ENCODE results near the gene CCDC177.

The CCDC177 gene

GRCh38 chr14:69531135-69531534, 43.5 kb downstream of the CCDC177 start:
- DNase-seq (ENCODE audit: low spot score): no peak
- TF ChIP-seq CTCF (conservative IDR thresholded peaks at IDR 0.05; ENCODE audit: low read depth): no peak
- ChIA-PET POLR2A (ENCODE audit: low non-redundant PET) (no interaction called here), CTCF (no interaction called here)
- no peak overlapping the region for H3K27ac ChIP-seq

GRCh38 chr14:69530095-69530494, 44.6 kb downstream of the CCDC177 start:
- TF ChIP-seq CTCF (conservative IDR thresholded peaks at IDR 0.05; ENCODE audit: low read depth): no peak
- no peak overlapping the region for H3K27ac ChIP-seq
- DNase-seq (ENCODE audit: low spot score): no peak
- ChIA-PET CTCF (no interaction called here), POLR2A (ENCODE audit: low non-redundant PET) (no interaction called here)

GRCh38 chr14:69529563-69529962, 45.1 kb downstream of the CCDC177 start:
- TF ChIP-seq CTCF (conservative IDR thresholded peaks at IDR 0.05; ENCODE audit: low read depth): no peak
- POLR2A ChIA-PET (ENCODE audit: low non-redundant PET): no interaction called here
- CTCF ChIA-PET: no interaction called here
- no peak overlapping the region for H3K27ac ChIP-seq
- no peak for DNase-seq (ENCODE audit: low spot score)

- H3K27ac ChIP-seq: no peak overlapping the region
- no peak for TF ChIP-seq CTCF (conservative IDR thresholded peaks at IDR 0.05; ENCODE audit: low read depth)
- ChIA-PET CTCF (no interaction called here), POLR2A (ENCODE audit: low non-redundant PET) (no interaction called here)
- DNase-seq (ENCODE audit: low spot score): no peak
Measured at GRCh38 chr14:69528930-69529329, 45.7 kb downstream of the CCDC177 start.

GRCh38 chr14:69528143-69528542, 46.5 kb downstream of the CCDC177 start:
- TF ChIP-seq CTCF (conservative IDR thresholded peaks at IDR 0.05; ENCODE audit: low read depth): no peak
- ChIA-PET POLR2A (ENCODE audit: low non-redundant PET) (no interaction called here), CTCF (no interaction called here)
- H3K27ac ChIP-seq: no peak overlapping the region
- DNase-seq (ENCODE audit: low spot score): no peak

GRCh38 chr14:69527635-69528034, 47.0 kb downstream of the CCDC177 start:
- no peak for DNase-seq (ENCODE audit: low spot score)
- H3K27ac ChIP-seq: no peak overlapping the region
- ChIA-PET POLR2A (ENCODE audit: low non-redundant PET) (no interaction called here), CTCF (no interaction called here)
- TF ChIP-seq CTCF (conservative IDR thresholded peaks at IDR 0.05; ENCODE audit: low read depth): no peak

GRCh38 chr14:69525896-69526295, 48.8 kb downstream of the CCDC177 start:
- no peak overlapping the region for H3K27ac ChIP-seq
- POLR2A ChIA-PET (ENCODE audit: low non-redundant PET): no interaction called here
- DNase-seq (ENCODE audit: low spot score): no peak
- TF ChIP-seq CTCF (conservative IDR thresholded peaks at IDR 0.05; ENCODE audit: low read depth): no peak
- CTCF ChIA-PET: interaction anchor here (1.3 kb wide), 1 partner anchor 10 kb away, joined by 6 read pairs; no protein-coding TSS in a partner anchor
